ENCODE measurements around the gene LRRC4C. TPM values are rescaled to one million over a fixed set of nuclear protein-coding genes. Genes with fewer than 3 reads are reported as not detected.

LRRC4C gene
- total and polyA plus RNA-seq, 2 experiments from 2014 or later: 0.35 to 1.1 TPM

DNA sequence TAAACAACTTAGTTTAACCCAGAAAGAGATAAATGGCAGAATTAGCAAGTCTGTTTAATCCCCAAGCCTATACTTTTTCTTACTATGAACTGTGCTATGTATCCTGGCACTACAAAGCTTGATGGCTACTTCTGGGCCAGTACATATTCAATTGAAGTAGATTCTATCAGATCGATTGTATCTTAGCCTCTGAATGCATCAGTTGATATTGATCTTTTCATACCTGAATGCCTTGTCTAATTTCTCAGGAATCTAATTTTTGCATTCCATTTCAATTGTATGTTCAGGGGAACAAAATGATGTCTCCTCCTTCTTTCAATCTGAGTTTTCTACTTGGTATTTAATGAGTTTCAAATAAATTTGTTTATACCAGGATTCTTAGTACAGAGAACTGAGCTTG, 1137.9 kb downstream of the LRRC4C start:
- Mint-ChIP-seq H3K9me3 (no peaks in the 10 kb centered on the region), H3K27ac (no peak overlapping the region), H3K27me3 (ENCODE audit: insufficient read depth, low read depth, poor library complexity) (no peaks in the 10 kb centered on the region), H3K4me3 (no peak overlapping the region), H3K36me3 (ENCODE audit: low read depth) (no peaks in the 10 kb centered on the region), H3K4me1 (no peaks in the 10 kb centered on the region)
- ATAC-seq (no peak), DNase-seq (ENCODE audit: low spot score) (no peak)
- Histone ChIP-seq H3K4me2 (no peak overlapping the region), H3K4me1 (ENCODE audit: insufficient read depth) (no peaks in the 10 kb centered on the region), H4K20me1 (replicated peaks; ENCODE audit: insufficient read depth) (no peaks in the 10 kb centered on the region), H2AFZ (no peak overlapping the region), H3K9me2 (ENCODE audit: insufficient read depth) (no peaks in the 10 kb centered on the region), H3K27ac (ENCODE audit: low read depth) (no peak overlapping the region), H3K27me3 (ENCODE audit: insufficient read depth) (no peaks in the 10 kb centered on the region), H3F3A (replicated peaks; ENCODE audit: low read depth) (no peaks in the 10 kb centered on the region), H3K4me3 (no peak overlapping the region), H3K79me2 (replicated peaks; ENCODE audit: insufficient read depth) (no peaks in the 10 kb centered on the region), H3K36me3 (ENCODE audit: insufficient read depth) (no peaks in the 10 kb centered on the region)
- no peak for TF ChIP-seq STAT1 (IDR thresholded peaks at IDR 0.05; ENCODE audit: unreplicated experiment)
- no peak for TF ChIP-seq CREB1 (CRISPR knock-in tag; IDR thresholded peaks at IDR 0.05; ENCODE audit: low read depth)
- TF ChIP-seq ZNF114 (CRISPR knock-in tag; IDR thresholded peaks at IDR 0.05): no peak
- TF ChIP-seq, protein P1, sequence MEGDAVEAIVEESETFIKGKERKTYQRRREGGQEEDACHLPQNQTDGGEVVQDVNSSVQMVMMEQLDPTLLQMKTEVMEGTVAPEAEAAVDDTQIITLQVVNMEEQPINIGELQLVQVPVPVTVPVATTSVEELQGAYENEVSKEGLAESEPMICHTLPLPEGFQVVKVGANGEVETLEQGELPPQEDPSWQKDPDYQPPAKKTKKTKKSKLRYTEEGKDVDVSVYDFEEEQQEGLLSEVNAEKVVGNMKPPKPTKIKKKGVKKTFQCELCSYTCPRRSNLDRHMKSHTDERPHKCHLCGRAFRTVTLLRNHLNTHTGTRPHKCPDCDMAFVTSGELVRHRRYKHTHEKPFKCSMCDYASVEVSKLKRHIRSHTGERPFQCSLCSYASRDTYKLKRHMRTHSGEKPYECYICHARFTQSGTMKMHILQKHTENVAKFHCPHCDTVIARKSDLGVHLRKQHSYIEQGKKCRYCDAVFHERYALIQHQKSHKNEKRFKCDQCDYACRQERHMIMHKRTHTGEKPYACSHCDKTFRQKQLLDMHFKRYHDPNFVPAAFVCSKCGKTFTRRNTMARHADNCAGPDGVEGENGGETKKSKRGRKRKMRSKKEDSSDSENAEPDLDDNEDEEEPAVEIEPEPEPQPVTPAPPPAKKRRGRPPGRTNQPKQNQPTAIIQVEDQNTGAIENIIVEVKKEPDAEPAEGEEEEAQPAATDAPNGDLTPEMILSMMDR (conservative IDR thresholded peaks at IDR 0.05; ENCODE audit: low read depth in 2 of 2): no peak
- TF ChIP-seq, protein P2, sequence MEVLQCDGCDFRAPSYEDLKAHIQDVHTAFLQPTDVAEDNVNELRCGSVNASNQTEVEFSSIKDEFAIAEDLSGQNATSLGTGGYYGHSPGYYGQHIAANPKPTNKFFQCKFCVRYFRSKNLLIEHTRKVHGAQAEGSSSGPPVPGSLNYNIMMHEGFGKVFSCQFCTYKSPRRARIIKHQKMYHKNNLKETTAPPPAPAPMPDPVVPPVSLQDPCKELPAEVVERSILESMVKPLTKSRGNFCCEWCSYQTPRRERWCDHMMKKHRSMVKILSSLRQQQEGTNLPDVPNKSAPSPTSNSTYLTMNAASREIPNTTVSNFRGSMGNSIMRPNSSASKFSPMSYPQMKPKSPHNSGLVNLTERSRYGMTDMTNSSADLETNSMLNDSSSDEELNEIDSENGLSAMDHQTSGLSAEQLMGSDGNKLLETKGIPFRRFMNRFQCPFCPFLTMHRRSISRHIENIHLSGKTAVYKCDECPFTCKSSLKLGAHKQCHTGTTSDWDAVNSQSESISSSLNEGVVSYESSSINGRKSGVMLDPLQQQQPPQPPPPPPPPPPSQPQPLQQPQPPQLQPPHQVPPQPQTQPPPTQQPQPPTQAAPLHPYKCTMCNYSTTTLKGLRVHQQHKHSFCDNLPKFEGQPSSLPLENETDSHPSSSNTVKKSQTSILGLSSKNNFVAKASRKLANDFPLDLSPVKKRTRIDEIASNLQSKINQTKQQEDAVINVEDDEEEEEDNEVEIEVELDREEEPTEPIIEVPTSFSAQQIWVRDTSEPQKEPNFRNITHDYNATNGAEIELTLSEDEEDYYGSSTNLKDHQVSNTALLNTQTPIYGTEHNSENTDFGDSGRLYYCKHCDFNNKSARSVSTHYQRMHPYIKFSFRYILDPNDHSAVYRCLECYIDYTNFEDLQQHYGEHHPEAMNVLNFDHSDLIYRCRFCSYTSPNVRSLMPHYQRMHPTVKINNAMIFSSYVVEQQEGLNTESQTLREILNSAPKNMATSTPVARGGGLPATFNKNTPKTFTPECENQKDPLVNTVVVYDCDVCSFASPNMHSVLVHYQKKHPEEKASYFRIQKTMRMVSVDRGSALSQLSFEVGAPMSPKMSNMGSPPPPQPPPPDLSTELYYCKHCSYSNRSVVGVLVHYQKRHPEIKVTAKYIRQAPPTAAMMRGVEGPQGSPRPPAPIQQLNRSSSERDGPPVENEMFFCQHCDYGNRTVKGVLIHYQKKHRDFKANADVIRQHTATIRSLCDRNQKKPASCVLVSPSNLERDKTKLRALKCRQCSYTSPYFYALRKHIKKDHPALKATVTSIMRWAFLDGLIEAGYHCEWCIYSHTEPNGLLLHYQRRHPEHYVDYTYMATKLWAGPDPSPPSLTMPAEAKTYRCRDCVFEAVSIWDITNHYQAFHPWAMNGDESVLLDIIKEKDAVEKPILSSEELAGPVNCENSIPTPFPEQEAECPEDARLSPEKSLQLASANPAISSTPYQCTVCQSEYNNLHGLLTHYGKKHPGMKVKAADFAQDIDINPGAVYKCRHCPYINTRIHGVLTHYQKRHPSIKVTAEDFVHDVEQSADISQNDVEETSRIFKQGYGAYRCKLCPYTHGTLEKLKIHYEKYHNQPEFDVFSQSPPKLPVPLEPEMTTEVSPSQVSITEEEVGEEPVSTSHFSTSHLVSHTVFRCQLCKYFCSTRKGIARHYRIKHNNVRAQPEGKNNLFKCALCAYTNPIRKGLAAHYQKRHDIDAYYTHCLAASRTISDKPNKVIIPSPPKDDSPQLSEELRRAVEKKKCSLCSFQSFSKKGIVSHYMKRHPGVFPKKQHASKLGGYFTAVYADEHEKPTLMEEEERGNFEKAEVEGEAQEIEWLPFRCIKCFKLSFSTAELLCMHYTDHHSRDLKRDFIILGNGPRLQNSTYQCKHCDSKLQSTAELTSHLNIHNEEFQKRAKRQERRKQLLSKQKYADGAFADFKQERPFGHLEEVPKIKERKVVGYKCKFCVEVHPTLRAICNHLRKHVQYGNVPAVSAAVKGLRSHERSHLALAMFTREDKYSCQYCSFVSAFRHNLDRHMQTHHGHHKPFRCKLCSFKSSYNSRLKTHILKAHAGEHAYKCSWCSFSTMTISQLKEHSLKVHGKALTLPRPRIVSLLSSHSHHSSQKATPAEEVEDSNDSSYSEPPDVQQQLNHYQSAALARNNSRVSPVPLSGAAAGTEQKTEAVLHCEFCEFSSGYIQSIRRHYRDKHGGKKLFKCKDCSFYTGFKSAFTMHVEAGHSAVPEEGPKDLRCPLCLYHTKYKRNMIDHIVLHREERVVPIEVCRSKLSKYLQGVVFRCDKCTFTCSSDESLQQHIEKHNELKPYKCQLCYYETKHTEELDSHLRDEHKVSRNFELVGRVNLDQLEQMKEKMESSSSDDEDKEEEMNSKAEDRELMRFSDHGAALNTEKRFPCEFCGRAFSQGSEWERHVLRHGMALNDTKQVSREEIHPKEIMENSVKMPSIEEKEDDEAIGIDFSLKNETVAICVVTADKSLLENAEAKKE (CRISPR knock-in tag; IDR thresholded peaks at IDR 0.05): no peak
- TF ChIP-seq, protein P3, sequence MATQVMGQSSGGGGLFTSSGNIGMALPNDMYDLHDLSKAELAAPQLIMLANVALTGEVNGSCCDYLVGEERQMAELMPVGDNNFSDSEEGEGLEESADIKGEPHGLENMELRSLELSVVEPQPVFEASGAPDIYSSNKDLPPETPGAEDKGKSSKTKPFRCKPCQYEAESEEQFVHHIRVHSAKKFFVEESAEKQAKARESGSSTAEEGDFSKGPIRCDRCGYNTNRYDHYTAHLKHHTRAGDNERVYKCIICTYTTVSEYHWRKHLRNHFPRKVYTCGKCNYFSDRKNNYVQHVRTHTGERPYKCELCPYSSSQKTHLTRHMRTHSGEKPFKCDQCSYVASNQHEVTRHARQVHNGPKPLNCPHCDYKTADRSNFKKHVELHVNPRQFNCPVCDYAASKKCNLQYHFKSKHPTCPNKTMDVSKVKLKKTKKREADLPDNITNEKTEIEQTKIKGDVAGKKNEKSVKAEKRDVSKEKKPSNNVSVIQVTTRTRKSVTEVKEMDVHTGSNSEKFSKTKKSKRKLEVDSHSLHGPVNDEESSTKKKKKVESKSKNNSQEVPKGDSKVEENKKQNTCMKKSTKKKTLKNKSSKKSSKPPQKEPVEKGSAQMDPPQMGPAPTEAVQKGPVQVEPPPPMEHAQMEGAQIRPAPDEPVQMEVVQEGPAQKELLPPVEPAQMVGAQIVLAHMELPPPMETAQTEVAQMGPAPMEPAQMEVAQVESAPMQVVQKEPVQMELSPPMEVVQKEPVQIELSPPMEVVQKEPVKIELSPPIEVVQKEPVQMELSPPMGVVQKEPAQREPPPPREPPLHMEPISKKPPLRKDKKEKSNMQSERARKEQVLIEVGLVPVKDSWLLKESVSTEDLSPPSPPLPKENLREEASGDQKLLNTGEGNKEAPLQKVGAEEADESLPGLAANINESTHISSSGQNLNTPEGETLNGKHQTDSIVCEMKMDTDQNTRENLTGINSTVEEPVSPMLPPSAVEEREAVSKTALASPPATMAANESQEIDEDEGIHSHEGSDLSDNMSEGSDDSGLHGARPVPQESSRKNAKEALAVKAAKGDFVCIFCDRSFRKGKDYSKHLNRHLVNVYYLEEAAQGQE (IDR thresholded peaks at IDR 0.05; ENCODE audit: unreplicated experiment): no peak
- no peak for TF ChIP-seq NANOG (IDR thresholded peaks at IDR 0.05; ENCODE audit: borderline replicate concordance)
- no peak for TF ChIP-seq POLR2AphosphoS5 (IDR thresholded peaks at IDR 0.05; ENCODE audit: low read depth)
- no peak for TF ChIP-seq EZH2phosphoT487 (IDR thresholded peaks at IDR 0.05; ENCODE audit: unreplicated experiment)
- no peak for TF ChIP-seq EZH2 (IDR thresholded peaks at IDR 0.05; ENCODE audit: low read depth, unreplicated experiment)
- TF ChIP-seq, protein P4, sequence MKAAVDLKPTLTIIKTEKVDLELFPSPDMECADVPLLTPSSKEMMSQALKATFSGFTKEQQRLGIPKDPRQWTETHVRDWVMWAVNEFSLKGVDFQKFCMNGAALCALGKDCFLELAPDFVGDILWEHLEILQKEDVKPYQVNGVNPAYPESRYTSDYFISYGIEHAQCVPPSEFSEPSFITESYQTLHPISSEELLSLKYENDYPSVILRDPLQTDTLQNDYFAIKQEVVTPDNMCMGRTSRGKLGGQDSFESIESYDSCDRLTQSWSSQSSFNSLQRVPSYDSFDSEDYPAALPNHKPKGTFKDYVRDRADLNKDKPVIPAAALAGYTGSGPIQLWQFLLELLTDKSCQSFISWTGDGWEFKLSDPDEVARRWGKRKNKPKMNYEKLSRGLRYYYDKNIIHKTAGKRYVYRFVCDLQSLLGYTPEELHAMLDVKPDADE (IDR thresholded peaks at IDR 0.05): no peak
- no peak for TF ChIP-seq JUNB (IDR thresholded peaks at IDR 0.05; ENCODE audit: unreplicated experiment)
- no peak for TF ChIP-seq ZNF331 (CRISPR knock-in tag; IDR thresholded peaks at IDR 0.05; ENCODE audit: low read depth)

All from GM23338 (cell line).